ENCODE measurements around the gene CDH2. TPM values are rescaled to one million over a fixed set of nuclear protein-coding genes. Genes with fewer than 3 reads are reported as not detected.
A peak's percentile ranks its signal among the peaks of the same experiment; 100 is the strongest.

The CDH2 gene
- total RNA-seq, 1 donor = 75.6 TPM

GRCh38 chr18:27931535-27931934 is 245.4 kb downstream of the CDH2 start:
- Histone ChIP-seq H3K4me3 (ENCODE audit: insufficient read depth, low read length) (no peak overlapping the region), H3K27me3 (ENCODE audit: insufficient read depth, low read length) (no peaks in the 10 kb centered on the region), H4K20me1 (ENCODE audit: insufficient read depth, low read length) (no peaks in the 10 kb centered on the region), H3K79me2 (ENCODE audit: insufficient read depth, low read length) (no peaks in the 10 kb centered on the region), H3K4me1 (ENCODE audit: insufficient read depth, low read length) (no peaks in the 10 kb centered on the region), H3K4me2 (ENCODE audit: insufficient read depth, low read length) (no peak overlapping the region), H3K36me3 (ENCODE audit: insufficient read depth, low read length) (no peaks in the 10 kb centered on the region), H3K9me3 (ENCODE audit: low read depth, low read length) (no peaks in the 10 kb centered on the region), H2AFZ (ENCODE audit: low read length) (no peak overlapping the region), H3K27ac (ENCODE audit: low read depth, low read length) (no peak overlapping the region)
- TF ChIP-seq, protein P1, sequence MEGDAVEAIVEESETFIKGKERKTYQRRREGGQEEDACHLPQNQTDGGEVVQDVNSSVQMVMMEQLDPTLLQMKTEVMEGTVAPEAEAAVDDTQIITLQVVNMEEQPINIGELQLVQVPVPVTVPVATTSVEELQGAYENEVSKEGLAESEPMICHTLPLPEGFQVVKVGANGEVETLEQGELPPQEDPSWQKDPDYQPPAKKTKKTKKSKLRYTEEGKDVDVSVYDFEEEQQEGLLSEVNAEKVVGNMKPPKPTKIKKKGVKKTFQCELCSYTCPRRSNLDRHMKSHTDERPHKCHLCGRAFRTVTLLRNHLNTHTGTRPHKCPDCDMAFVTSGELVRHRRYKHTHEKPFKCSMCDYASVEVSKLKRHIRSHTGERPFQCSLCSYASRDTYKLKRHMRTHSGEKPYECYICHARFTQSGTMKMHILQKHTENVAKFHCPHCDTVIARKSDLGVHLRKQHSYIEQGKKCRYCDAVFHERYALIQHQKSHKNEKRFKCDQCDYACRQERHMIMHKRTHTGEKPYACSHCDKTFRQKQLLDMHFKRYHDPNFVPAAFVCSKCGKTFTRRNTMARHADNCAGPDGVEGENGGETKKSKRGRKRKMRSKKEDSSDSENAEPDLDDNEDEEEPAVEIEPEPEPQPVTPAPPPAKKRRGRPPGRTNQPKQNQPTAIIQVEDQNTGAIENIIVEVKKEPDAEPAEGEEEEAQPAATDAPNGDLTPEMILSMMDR (IDR thresholded peaks at IDR 0.05; ENCODE audit: extremely low read depth, low read depth, low read length) = no peak
- DNase-seq (ENCODE audit: insufficient read length, low spot score, missing footprints) = no peak

DNA sequence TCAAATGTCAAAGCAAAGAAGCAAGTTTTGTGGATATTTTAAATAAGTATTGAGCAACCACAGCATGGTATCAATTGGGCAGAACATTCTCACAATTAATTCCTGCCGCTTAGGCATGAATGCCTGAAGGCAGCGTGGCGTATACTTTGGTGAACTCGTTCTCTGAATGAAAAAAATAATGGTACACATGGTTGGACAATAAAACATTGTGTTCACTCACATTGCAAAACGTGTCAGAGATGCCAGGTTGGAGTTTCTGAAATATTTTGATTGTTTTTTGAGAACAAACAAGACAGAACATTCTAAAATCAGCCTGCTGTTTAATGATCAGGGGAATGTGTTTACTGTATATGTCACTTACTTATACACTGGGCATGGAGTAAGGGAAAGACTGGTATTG is 254.2 kb downstream of the CDH2 start:
- no peak for DNase-seq (ENCODE audit: insufficient read length, low spot score, missing footprints)
- Histone ChIP-seq H3K9me3 (ENCODE audit: low read depth, low read length) (no peaks in the 10 kb centered on the region), H3K4me1 (ENCODE audit: insufficient read depth, low read length) (peaks cover 12% of the 10 kb centered on the region), H3K27me3 (ENCODE audit: insufficient read depth, low read length) (no peaks in the 10 kb centered on the region), H3K36me3 (ENCODE audit: insufficient read depth, low read length) (no peaks in the 10 kb centered on the region), H4K20me1 (ENCODE audit: insufficient read depth, low read length) (no peaks in the 10 kb centered on the region), H3K4me2 (ENCODE audit: insufficient read depth, low read length) (no peak overlapping the region), H3K27ac (ENCODE audit: low read depth, low read length) (no peak overlapping the region), H2AFZ (ENCODE audit: low read length) (no peak overlapping the region), H3K4me3 (ENCODE audit: insufficient read depth, low read length) (no peak overlapping the region), H3K79me2 (ENCODE audit: insufficient read depth, low read length) (no peaks in the 10 kb centered on the region)
- TF ChIP-seq, protein P1 (IDR thresholded peaks at IDR 0.05; ENCODE audit: extremely low read depth, low read depth, low read length) = no peak

DNA sequence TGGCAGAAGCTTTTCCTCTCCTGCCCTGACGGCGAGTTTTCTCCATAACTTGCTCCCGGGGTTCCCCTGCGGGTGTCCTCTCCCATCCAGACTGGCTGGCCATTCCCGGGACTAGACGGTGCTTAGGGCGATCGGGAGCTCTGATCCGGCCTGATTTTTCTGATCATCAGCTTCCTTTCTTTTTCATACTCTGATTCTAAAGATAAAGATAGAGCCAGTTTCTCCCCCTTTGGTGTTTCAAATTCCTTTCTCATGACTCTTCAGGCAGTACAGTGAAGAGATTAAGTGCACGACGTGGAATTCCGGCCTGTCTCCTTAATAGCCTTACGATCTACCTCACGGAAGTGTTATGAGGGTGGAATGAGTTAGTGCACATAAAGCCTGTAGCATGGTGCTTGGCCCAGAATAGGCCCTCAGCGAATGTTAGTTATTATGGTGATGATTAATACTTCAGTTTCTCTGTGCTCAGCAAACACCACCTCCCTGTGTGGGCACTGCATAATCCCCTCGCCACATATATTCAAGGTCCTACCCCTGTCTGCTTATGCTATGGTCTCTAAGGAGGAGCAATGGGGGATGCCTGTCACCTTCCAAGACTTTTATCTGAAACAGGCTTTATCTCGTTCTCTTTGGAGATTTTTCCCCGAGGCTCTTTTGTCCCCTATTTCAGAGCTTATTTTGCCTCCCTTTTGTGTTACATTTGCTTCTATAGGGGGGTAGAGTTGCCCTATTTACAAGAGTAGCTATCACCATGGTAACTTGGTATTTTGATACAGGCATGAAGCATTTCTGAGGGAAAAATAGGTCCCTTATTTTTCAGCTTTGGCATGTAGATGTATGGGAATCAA is 254.8 kb downstream of the CDH2 start:
- H3K4me3 ChIP-seq (ENCODE audit: insufficient read depth, low read length) = peak overlapping the region; percentile 16
- DNase-seq (ENCODE audit: insufficient read length, low spot score, missing footprints) = peak; percentile 21
- no peaks in the 10 kb centered on the region for H4K20me1 ChIP-seq (ENCODE audit: insufficient read depth, low read length)
- peak overlapping the region; percentile 70 for H2AFZ ChIP-seq (ENCODE audit: low read length)
- no peaks in the 10 kb centered on the region for H3K79me2 ChIP-seq (ENCODE audit: insufficient read depth, low read length)
- no peaks in the 10 kb centered on the region for H3K27me3 ChIP-seq (ENCODE audit: insufficient read depth, low read length)
- H3K4me1 ChIP-seq (ENCODE audit: insufficient read depth, low read length) = peaks cover 12% of the 10 kb centered on the region
- peak overlapping the region; percentile 58 for H3K27ac ChIP-seq (ENCODE audit: low read depth, low read length)
- TF ChIP-seq, protein P1 (IDR thresholded peaks at IDR 0.05; ENCODE audit: extremely low read depth, low read depth, low read length) = no peak
- peak overlapping the region; percentile 51 for H3K4me2 ChIP-seq (ENCODE audit: insufficient read depth, low read length)
- no peaks in the 10 kb centered on the region for H3K9me3 ChIP-seq (ENCODE audit: low read depth, low read length)
- H3K36me3 ChIP-seq (ENCODE audit: insufficient read depth, low read length) = no peaks in the 10 kb centered on the region

DNA sequence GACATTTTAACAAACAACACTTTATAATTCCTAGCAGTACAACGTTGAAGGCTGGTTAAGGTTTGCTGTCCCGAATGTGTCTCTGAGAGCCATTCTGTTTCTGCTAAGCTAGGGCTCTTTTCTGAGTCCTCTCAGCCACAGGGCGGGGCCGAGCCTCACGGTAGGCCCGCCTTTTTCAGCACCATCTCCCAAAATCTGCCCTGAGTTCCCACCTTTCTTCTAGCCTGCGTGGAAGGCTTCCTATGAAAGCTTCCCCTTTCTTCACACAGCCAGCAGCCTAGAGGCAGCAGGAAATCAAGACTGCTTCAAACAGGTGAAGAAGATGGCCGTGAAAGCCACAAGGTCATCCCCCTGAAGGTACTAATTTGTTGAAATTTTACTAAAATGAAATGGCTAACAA is 255.5 kb downstream of the CDH2 start:
- DNase-seq (ENCODE audit: insufficient read length, low spot score, missing footprints) = no peak
- no peak overlapping the region for H3K4me3 ChIP-seq (ENCODE audit: insufficient read depth, low read length)
- no peaks in the 10 kb centered on the region for H3K79me2 ChIP-seq (ENCODE audit: insufficient read depth, low read length)
- TF ChIP-seq, protein P1 (IDR thresholded peaks at IDR 0.05; ENCODE audit: extremely low read depth, low read depth, low read length) = no peak
- peak overlapping the region; percentile 70 for H2AFZ ChIP-seq (ENCODE audit: low read length)
- H3K36me3 ChIP-seq (ENCODE audit: insufficient read depth, low read length) = no peaks in the 10 kb centered on the region
- H3K27ac ChIP-seq (ENCODE audit: low read depth, low read length) = peak overlapping the region; percentile 58
- no peaks in the 10 kb centered on the region for H3K9me3 ChIP-seq (ENCODE audit: low read depth, low read length)
- H3K4me2 ChIP-seq (ENCODE audit: insufficient read depth, low read length) = peak overlapping the region; percentile 51
- H4K20me1 ChIP-seq (ENCODE audit: insufficient read depth, low read length) = no peaks in the 10 kb centered on the region
- H3K27me3 ChIP-seq (ENCODE audit: insufficient read depth, low read length) = no peaks in the 10 kb centered on the region
- H3K4me1 ChIP-seq (ENCODE audit: insufficient read depth, low read length) = peaks cover 12% of the 10 kb centered on the region
